Astrocyte of the spinal cord (primary cell): ENCODE results near the gene POLE2.

Experiments
- DNase-seq: peaks from one replicate; pipeline ENCODE4 v3.0.0; 2011; ENCODE audit warnings: low read depth, low spot score
- H3K4me3 ChIP-seq: 2 replicates; pipeline ENCODE4 v1.5.1; 2011; ENCODE audit warnings: low read depth, mild to moderate bottlenecking, low read length, moderate library complexity
- CTCF ChIP-seq: IDR thresholded peaks from 2 replicates; pipeline ENCODE4 v1.5.1; 2012; ENCODE audit warnings: low read depth, mild to moderate bottlenecking, low read length, inconsistent platforms
- in situ Hi-C: cut with HindIII; loops from 2 replicates; pipeline ENCODE4 v1.10.0; 2017; ENCODE audit warnings: low sequenced_read_pairs

The POLE2 gene

GRCh38 chr14:49594347-49595091, 93.5 kb downstream of the POLE2 start:
- no peak for TF ChIP-seq CTCF
- no peak overlapping the region for H3K4me3 ChIP-seq
- in situ Hi-C loops: no loop called here
- DNase-seq: peak; percentile 59
